IMR-90 (cell line): Measurements from ENCODE around the gene GRIK3. TPM values are rescaled to one million over a fixed set of nuclear protein-coding genes. Genes with fewer than 3 reads are reported as not detected.

Experiments
- ATAC-seq: fragments of 200-7000 bp; cut with Tn5 transposase; 2 replicates; pipeline ENCODE4 v1.9.1; 2020; ENCODE audit warnings: low read depth, mild to moderate bottlenecking, moderate library complexity
- BruUV-seq: library from RNA; stranded (reverse); fragments of 400-500 nt; replicated peaks from 2 replicates; lab custom pipeline; 2021; lab: Mats Ljungman, UMichigan
- CTCF ChIA-PET: fragments of 300-600 bp; formaldehyde crosslinking; extraction: SDS; loops from one replicate; lab custom pipeline; 2021; ENCODE audit warnings: antibody characterized with exemption; lab: Yijun Ruan, JAX
- POLR2A ChIA-PET: fragments of 300-600 bp; sonication (Branson Sonifier 250); formaldehyde crosslinking; loops from one replicate; lab custom pipeline; 2022; ENCODE audit warnings: antibody characterized with exemption; ENCODE audit not compliant: unreplicated experiment; lab: Charles Lee
- DNase-seq: peaks from one replicate; pipeline ENCODE4 v3.0.0; 2013
- H2AFZ ChIP-seq: replicated peaks from 2 replicates; pipeline ENCODE3; 2013; ENCODE audit warnings: low read length, mild to moderate bottlenecking; ENCODE audit not compliant: poor library complexity
- H2AK5ac ChIP-seq: 2 replicates; pipeline ENCODE4 v1.6.1; 2013; ENCODE audit warnings: low read depth, low read length, inconsistent platforms
- H2AK9ac ChIP-seq: replicated peaks from 2 replicates; pipeline ENCODE3; 2013; ENCODE audit warnings: mild to moderate bottlenecking, low read depth, low read length, moderate library complexity; ENCODE audit not compliant: poor library complexity
- H2BK120ac ChIP-seq: 2 replicates; pipeline ENCODE4 v1.6.1; 2013; ENCODE audit warnings: low read depth, low read length, inconsistent platforms
- H2BK15ac ChIP-seq: 3 replicates; pipeline ENCODE4 v1.6.1; 2013; ENCODE audit warnings: low read depth, low read length, inconsistent platforms
- H2BK20ac ChIP-seq: 2 replicates; pipeline ENCODE4 v1.6.1; 2013; ENCODE audit warnings: low read depth, mild to moderate bottlenecking, inconsistent platforms, low read length, moderate library complexity
- H2BK5ac ChIP-seq: 2 replicates; pipeline ENCODE4 v1.6.1; 2013; ENCODE audit warnings: mild to moderate bottlenecking, low read depth, low read length, inconsistent platforms; ENCODE audit not compliant: poor library complexity, severe bottlenecking
- H3K14ac ChIP-seq: replicated peaks from 2 replicates; pipeline ENCODE4 v1.6.1; 2013; ENCODE audit warnings: low read depth, low read length, inconsistent platforms
- H3K18ac ChIP-seq: 2 replicates; pipeline ENCODE4 v1.6.1; 2013; ENCODE audit warnings: low read depth, low read length, control low read depth
- H3K23ac ChIP-seq: 2 replicates; pipeline ENCODE4 v1.6.1; 2013; ENCODE audit warnings: low read depth, low read length, inconsistent platforms
- H3K27ac ChIP-seq: 2 replicates; pipeline ENCODE4 v1.5.1; 2013; ENCODE audit warnings: mild to moderate bottlenecking, control low read depth, low read length; ENCODE audit not compliant: insufficient read depth
- H3K27me3 ChIP-seq: 2 replicates; pipeline ENCODE4 v1.6.1; 2013; ENCODE audit warnings: low read length; ENCODE audit not compliant: control insufficient read depth, insufficient read depth
- H3K36me3 ChIP-seq: 2 replicates; pipeline ENCODE4 v1.6.1; 2013; ENCODE audit warnings: low read length, mixed read lengths; ENCODE audit not compliant: control insufficient read depth, insufficient read depth
- H3K4ac ChIP-seq: 2 replicates; pipeline ENCODE4 v1.6.1; 2013; ENCODE audit warnings: low read depth, low read length, inconsistent platforms
- H3K4me1 ChIP-seq: 2 replicates; pipeline ENCODE4 v1.6.1; 2013; ENCODE audit warnings: low read length, mixed read lengths; ENCODE audit not compliant: control insufficient read depth, insufficient read depth
- H3K4me2 ChIP-seq: 2 replicates; pipeline ENCODE4 v1.6.1; 2013; ENCODE audit warnings: low read depth, mild to moderate bottlenecking, control low read depth, low read length, moderate library complexity
- H3K4me3 ChIP-seq: 2 replicates; pipeline ENCODE4 v1.5.1; 2013; ENCODE audit warnings: low read depth, mild to moderate bottlenecking, control low read depth, low read length, moderate library complexity; ENCODE audit not compliant: insufficient read depth
- H3K56ac ChIP-seq: 2 replicates; pipeline ENCODE4 v1.6.1; 2013; ENCODE audit warnings: low read length, inconsistent platforms; ENCODE audit not compliant: insufficient read depth; ENCODE audit errors: extremely low read depth
- H3K79me1 ChIP-seq, 2 experiments: 2 replicates each; pipeline ENCODE4 v1.6.1; 2013; ENCODE audit warnings: low read length in 2 of 2, inconsistent platforms in 1 of 2, low read depth in 1 of 2
- H3K9ac ChIP-seq: 2 replicates; pipeline ENCODE4 v1.6.1; 2013; ENCODE audit warnings: low read depth, low read length, control low read depth
- H3K9me1 ChIP-seq: 2 replicates; pipeline ENCODE4 v1.6.1; 2013; ENCODE audit warnings: low read length, inconsistent platforms; ENCODE audit not compliant: insufficient read depth
- H3K9me3 ChIP-seq: 2 replicates; pipeline ENCODE4 v1.6.1; 2013; ENCODE audit warnings: low read length; ENCODE audit not compliant: control insufficient read depth, insufficient read depth
- H4K20me1 ChIP-seq: 2 replicates; pipeline ENCODE4 v1.6.1; 2013; ENCODE audit warnings: low read length, inconsistent platforms; ENCODE audit not compliant: insufficient read depth
- H4K5ac ChIP-seq: 2 replicates; pipeline ENCODE4 v1.6.1; 2013; ENCODE audit warnings: mild to moderate bottlenecking, low read depth, low read length, control low read depth
- H4K8ac ChIP-seq, 2 experiments: 2 replicates each; pipeline ENCODE4 v1.6.1; 2013; ENCODE audit warnings: low read depth in 2 of 2, low read length in 2 of 2, control low read depth in 1 of 2, inconsistent platforms in 1 of 2
- H4K91ac ChIP-seq: 2 replicates; pipeline ENCODE4 v1.6.1; 2013; ENCODE audit warnings: low read depth, low read length, inconsistent platforms; ENCODE audit not compliant: insufficient read depth
- POLR2A ChIP-seq: IDR thresholded peaks from 2 replicates; pipeline ENCODE4 v1.6.1; 2012; ENCODE audit warnings: mild to moderate bottlenecking, low read depth, low read length
- RAD21 ChIP-seq: IDR thresholded peaks from 2 replicates; pipeline ENCODE4 v1.6.1; 2012; ENCODE audit warnings: low read length, improper control_type of control experiment
- RCOR1 ChIP-seq: IDR thresholded peaks from 2 replicates; pipeline ENCODE4 v1.6.1; 2012; ENCODE audit warnings: mild to moderate bottlenecking, low read length, improper control_type of control experiment; ENCODE audit not compliant: insufficient replicate concordance
- RFX5 ChIP-seq: IDR thresholded peaks from 2 replicates; pipeline ENCODE4 v1.8.0; 2012; ENCODE audit warnings: low read depth, mild to moderate bottlenecking, low read length, moderate library complexity
- SMC3 ChIP-seq: fragments of 150-350 bp; IDR thresholded peaks from 2 replicates; pipeline ENCODE4 v1.6.1; 2016; ENCODE audit warnings: low read depth, mild to moderate bottlenecking, antibody characterized with exemption, low read length, moderate library complexity
- WGBS, 2 experiments: methylation state at CpG; one replicate each; pipeline versions ENCODE4 v1.1.5 to v1.1.7; 2013; ENCODE audit warnings: missing lambda C conversion rate in 2 of 2; ENCODE audit not compliant: insufficient read length in 1 of 2; ENCODE audit errors: extremely low coverage in 2 of 2; 5-methylcytosine and 5-hydroxymethylcytosine counted together
- dilution Hi-C: fragments of 300-500 bp; cut with HindIII; formaldehyde crosslinking; loops from one replicate; pipeline ENCODE4 v1.14.3; 2018; ENCODE audit warnings: low sequenced_read_pairs; ENCODE audit not compliant: unreplicated experiment
- in situ Hi-C: fragments of 300-500 bp; cut with MboI; formaldehyde crosslinking; loops from 3 replicates; pipeline ENCODE4 v1.14.3; 2019; ENCODE audit warnings: low sequenced_read_pairs, inconsistent platforms, mixed read lengths
- intact Hi-C: fragments of 100-400 bp; cut with micrococcal nuclease; formaldehyde crosslinking; loops from 2 replicates; pipeline ENCODE4 v1.10.0; 2022
- polyA plus RNA-seq, 3 experiments: library from polyadenylated mRNA; depleted of rRNA; stranded (reverse); fragments of >200 nt; gene quantifications; 2 replicates each; pipeline ENCODE4 v1.2.3, GENCODE V29; 2012; ENCODE audit warnings: low replicate concordance in 1 of 3
- total RNA-seq: library from RNA; depleted of rRNA; stranded (reverse); fragments of >200 nt; gene quantifications from 2 replicates; pipeline ENCODE4 v1.2.3, GENCODE V29; 2012

The GRIK3 gene
- total and polyA plus RNA-seq, 2 of the 4 experiments (the other 2 are of a cell fraction): not detected

DNA sequence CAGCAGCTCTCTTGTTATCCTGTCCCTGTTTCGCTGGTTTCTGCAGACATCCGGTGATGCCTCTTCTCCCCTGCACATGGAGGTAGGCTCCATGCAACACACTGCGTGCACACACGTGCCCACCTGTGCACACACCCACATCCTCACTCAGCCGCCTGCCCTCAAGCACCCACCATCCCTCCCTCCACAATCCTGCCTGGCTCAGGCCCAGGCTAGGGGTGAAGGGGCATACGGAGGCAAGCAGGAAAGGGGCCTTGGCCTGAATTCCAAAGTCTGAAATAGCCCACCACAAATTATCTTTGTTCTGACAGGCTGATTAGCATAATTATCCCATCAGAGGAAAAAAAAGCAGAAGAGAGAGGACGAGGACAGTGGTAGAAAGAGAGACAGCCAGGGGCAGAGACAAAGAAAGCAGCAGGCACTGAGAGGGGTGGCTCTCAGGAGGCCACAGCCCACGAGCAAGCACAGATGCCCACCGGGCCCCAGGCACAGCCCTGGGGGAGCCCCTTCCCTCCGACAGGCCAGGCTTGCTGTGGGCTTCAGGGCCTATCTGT lies 73.2 kb downstream of the GRIK3 start:
- ChIA-PET POLR2A (no interaction called here), CTCF (no interaction called here)
- Histone ChIP-seq H2AK5ac (no peak overlapping the region), H3K9me3 (peaks cover 3% of the 10 kb centered on the region; the same call in 1 of the 2 replicates), H2AFZ (no peak overlapping the region), H3K79me1 (no peaks in the 10 kb centered on the region), H4K20me1 (no peaks in the 10 kb centered on the region), H4K8ac (no peak overlapping the region), H3K18ac (no peak overlapping the region), H2AK9ac (no peak overlapping the region), H3K4me3 (no peak overlapping the region), H3K9ac (no peak overlapping the region), H3K23ac (no peak overlapping the region), H4K5ac (no peak overlapping the region), H3K27me3 (no peaks in the 10 kb centered on the region), H2BK120ac (no peak overlapping the region), H3K27ac (no peak overlapping the region), H4K91ac (no peak overlapping the region), H3K9me1 (no peaks in the 10 kb centered on the region), H3K4me1 (no peaks in the 10 kb centered on the region), H3K56ac (no peak overlapping the region), H3K4ac (no peak overlapping the region), H2BK20ac (no peak overlapping the region), H3K14ac (no peak overlapping the region), H2BK5ac (no peak overlapping the region), H3K36me3 (no peaks in the 10 kb centered on the region), H3K4me2 (no peak overlapping the region), H2BK15ac (no peak overlapping the region)
- in situ Hi-C loops (no loop called here), dilution Hi-C loops (no loop called here), intact Hi-C loops (no loop called here)
- TF ChIP-seq RAD21 (no peak), RCOR1 (no peak), POLR2A (no peak), SMC3 (no peak), RFX5 (no peak)
- no peak for ATAC-seq
- DNase-seq: no peak
- 55% methylated on average over 3 of the region's 10 CpGs; no CpG with 5 or more reads in 1 of the 2 experiments for WGBS, 2 experiments
- BruUV-seq: no TSS peak
